Osteocyte (in vitro differentiated cells): ENCODE data around the gene TRAF3. TPM values are rescaled to one million over a fixed set of nuclear protein-coding genes. Genes with fewer than 3 reads are reported as not detected.

ENCODE experiments used
- DNase-seq: peaks from one replicate; pipeline ENCODE4 v3.0.0; 2021; ENCODE audit warnings: mixed read lengths; ENCODE audit not compliant: unreplicated experiment; ENCODE audit errors: extremely low spot score
- H3K27ac Mint-ChIP-seq: one replicate; pipeline ENCODE4 v1.8.0; 2021; ENCODE audit warnings: mild to moderate bottlenecking, mixed read lengths; ENCODE audit not compliant: unreplicated experiment
- H3K27me3 Mint-ChIP-seq: one replicate; pipeline ENCODE4 v1.8.0; 2021; ENCODE audit warnings: mixed read lengths; ENCODE audit not compliant: unreplicated experiment
- H3K36me3 Mint-ChIP-seq: one replicate; pipeline ENCODE4 v1.8.0; 2021; ENCODE audit warnings: mixed read lengths; ENCODE audit not compliant: unreplicated experiment
- H3K4me1 Mint-ChIP-seq: one replicate; pipeline ENCODE4 v1.8.0; 2021; ENCODE audit warnings: mixed read lengths; ENCODE audit not compliant: unreplicated experiment
- H3K4me3 Mint-ChIP-seq: one replicate; pipeline ENCODE4 v1.8.0; 2021; ENCODE audit warnings: mild to moderate bottlenecking, moderate library complexity, mixed read lengths; ENCODE audit not compliant: unreplicated experiment
- H3K9me3 Mint-ChIP-seq: one replicate; pipeline ENCODE4 v1.8.0; 2021; ENCODE audit warnings: mixed read lengths; ENCODE audit not compliant: unreplicated experiment
- CTCF ChIP-seq: fragments of 200-600 bp; sonication (generic); IDR thresholded peaks from 2 replicates; pipeline ENCODE4 v1.5.0; 2021; ENCODE audit warnings: antibody characterized with exemption, mild to moderate bottlenecking, moderate library complexity
- total RNA-seq: library from RNA; stranded (reverse); gene quantifications from 2 replicates; pipeline ENCODE4 v1.2.1, GENCODE V29; 2021

TRAF3 gene
- total RNA-seq, 1 donor from 2014 or later, result 15.9 TPM

DNA sequence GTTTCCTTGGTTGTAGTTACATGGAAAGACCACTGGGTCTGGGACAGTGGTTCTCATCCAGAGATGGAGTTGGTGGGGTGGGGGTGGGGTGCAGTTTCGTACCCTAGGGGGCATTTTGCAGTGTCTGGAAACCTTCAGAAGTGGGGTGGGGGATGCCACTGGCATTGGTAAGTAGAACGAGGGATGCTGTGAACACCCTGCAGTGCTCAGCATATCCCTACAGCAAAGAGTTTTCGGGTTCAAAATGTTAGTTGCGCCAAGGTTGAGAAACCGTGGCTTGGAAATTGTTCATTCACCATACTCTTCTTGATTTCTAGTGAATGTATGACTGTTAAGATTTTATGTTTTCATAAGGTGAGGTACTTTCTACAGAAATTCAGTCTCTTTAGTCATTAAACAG lies 28.7 kb downstream of the TRAF3 start:
- Mint-ChIP-seq H3K9me3 (no peaks in the 10 kb centered on the region), H3K36me3 (no peaks in the 10 kb centered on the region), H3K27ac (no peak overlapping the region), H3K27me3 (no peaks in the 10 kb centered on the region), H3K4me1 (peaks cover 34% of the 10 kb centered on the region), H3K4me3 (no peak overlapping the region)
- no peak for DNase-seq
- TF ChIP-seq CTCF, result no peak

DNA sequence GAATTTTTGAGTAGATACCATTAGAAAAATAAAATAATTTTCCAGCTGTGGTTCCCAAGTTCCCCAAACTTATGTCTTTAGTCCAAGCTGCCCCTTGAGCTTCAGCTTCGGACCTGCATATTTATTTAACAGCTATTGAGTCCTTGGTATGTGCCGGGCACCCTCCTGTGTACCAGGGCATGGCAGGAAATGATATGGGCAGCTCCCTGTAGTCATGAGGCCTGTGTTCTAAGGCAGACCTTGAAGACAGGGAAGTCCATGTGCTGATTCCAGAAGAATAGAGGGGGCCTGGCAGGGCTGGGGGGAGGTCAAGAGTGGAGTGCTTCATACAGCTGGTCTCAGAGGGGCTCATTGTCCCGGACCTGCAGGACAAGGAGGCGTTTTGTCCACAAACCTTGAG lies 29.2 kb downstream of the TRAF3 start:
- H3K27ac Mint-ChIP-seq, result no peak overlapping the region
- no peaks in the 10 kb centered on the region for H3K9me3 Mint-ChIP-seq
- DNase-seq, result no peak
- peaks cover 34% of the 10 kb centered on the region for H3K4me1 Mint-ChIP-seq
- no peak for TF ChIP-seq CTCF
- no peaks in the 10 kb centered on the region for H3K27me3 Mint-ChIP-seq
- H3K4me3 Mint-ChIP-seq, result no peak overlapping the region
- no peaks in the 10 kb centered on the region for H3K36me3 Mint-ChIP-seq

DNA sequence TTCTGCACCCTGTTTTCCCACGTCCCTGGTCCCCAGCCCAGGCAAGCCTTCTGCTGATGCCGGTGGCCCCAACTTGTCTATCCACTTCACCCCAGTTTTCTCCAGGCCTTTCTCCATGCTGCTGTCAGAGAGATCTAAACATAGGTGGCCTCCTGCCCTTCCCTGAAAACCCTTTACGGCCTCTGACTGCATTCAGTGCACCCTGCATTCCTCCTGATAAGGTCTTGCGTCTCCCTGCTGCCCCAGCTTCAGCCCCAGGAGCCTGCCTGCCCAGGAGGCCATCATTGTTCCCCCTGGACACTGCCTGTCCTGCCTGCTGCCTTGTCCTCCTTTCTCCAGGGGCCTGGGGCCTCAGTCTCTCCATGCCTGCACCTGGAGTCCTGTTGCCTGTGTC lies 29.8 kb downstream of the TRAF3 start:
- no peak overlapping the region for H3K4me3 Mint-ChIP-seq
- H3K9me3 Mint-ChIP-seq, result no peaks in the 10 kb centered on the region
- H3K36me3 Mint-ChIP-seq, result no peaks in the 10 kb centered on the region
- H3K27me3 Mint-ChIP-seq, result no peaks in the 10 kb centered on the region
- no peak overlapping the region for H3K27ac Mint-ChIP-seq
- peaks cover 34% of the 10 kb centered on the region for H3K4me1 Mint-ChIP-seq
- TF ChIP-seq CTCF, result no peak
- no peak for DNase-seq

GRCh38 chr14:102809870-102810269 lies 32.6 kb downstream of the TRAF3 start:
- peaks cover 4% of the 10 kb centered on the region for H3K9me3 Mint-ChIP-seq
- H3K4me1 Mint-ChIP-seq, result peaks cover 27% of the 10 kb centered on the region
- no peak for DNase-seq
- H3K27ac Mint-ChIP-seq, result no peak overlapping the region
- H3K36me3 Mint-ChIP-seq, result peaks cover 2% of the 10 kb centered on the region
- no peaks in the 10 kb centered on the region for H3K27me3 Mint-ChIP-seq
- H3K4me3 Mint-ChIP-seq, result no peak overlapping the region
- TF ChIP-seq CTCF, result no peak

GRCh38 chr14:102810523-102810922 lies 33.3 kb downstream of the TRAF3 start:
- no peak overlapping the region for H3K27ac Mint-ChIP-seq
- TF ChIP-seq CTCF, result no peak
- DNase-seq, result no peak
- peaks cover 4% of the 10 kb centered on the region for H3K9me3 Mint-ChIP-seq
- H3K4me1 Mint-ChIP-seq, result peaks cover 20% of the 10 kb centered on the region
- peaks cover 2% of the 10 kb centered on the region for H3K36me3 Mint-ChIP-seq
- no peak overlapping the region for H3K4me3 Mint-ChIP-seq
- no peaks in the 10 kb centered on the region for H3K27me3 Mint-ChIP-seq
